ENCODE results near the gene GRIK3.
A peak's percentile ranks its signal among the peaks of the same experiment; 100 is the strongest.

Gene GRIK3

GRCh38 chr1:36825226-36825625 is 209.1 kb downstream of the GRIK3 start:
- Histone ChIP-seq H3K4me1 (ENCODE audit: insufficient read depth, low read length) (peaks cover 12% of the 10 kb centered on the region), H3K9ac (ENCODE audit: low read depth, low read length) (no peak overlapping the region)

DNA sequence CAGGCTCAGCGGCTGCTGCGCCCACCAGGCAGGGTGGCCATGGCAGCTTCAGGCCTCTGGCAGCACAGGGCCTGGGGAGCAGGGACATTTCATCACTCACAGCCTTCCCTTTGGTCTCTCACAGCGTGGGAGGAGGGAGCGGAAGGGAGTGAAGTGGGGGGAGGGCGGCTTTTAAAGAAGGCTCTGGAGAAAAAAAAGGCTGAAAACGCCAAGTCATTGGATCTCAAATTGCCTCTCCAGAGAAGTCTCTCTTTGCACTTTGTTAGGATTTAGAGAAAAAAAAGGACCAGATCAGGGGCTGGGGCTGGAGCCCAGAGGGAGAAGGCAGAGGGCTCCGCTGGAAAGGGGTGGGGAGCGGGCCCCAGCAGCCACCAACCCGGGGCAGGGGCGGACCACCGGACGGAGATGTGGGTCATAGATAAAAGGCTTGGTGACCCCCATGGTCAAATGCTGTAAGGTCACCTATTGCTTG is 209.9 kb downstream of the GRIK3 start:
- Histone ChIP-seq H3K4me1 (ENCODE audit: insufficient read depth, low read length) (peaks cover 12% of the 10 kb centered on the region), H3K36me3 (ENCODE audit: insufficient read depth, low read length) (no peaks in the 10 kb centered on the region), H3K9ac (ENCODE audit: low read depth, low read length) (peak overlapping the region; percentile 1; the same call in 1 of the 2 replicates), H3K9me3 (ENCODE audit: control insufficient read depth, insufficient read depth, low read length) (0 out of 2 replicates have a peak, but pooled peaks cover 2% of the 10 kb centered on the region)

More at GRCh38 chr1:36825226-36825625, 209.1 kb downstream of the GRIK3 start:
- 0 out of 2 replicates have a peak, but pooled peaks cover 2% of the 10 kb centered on the region for H3K9me3 ChIP-seq (ENCODE audit: control insufficient read depth, insufficient read depth, low read length)
- no peaks in the 10 kb centered on the region for H3K36me3 ChIP-seq (ENCODE audit: insufficient read depth, low read length)

DNA sequence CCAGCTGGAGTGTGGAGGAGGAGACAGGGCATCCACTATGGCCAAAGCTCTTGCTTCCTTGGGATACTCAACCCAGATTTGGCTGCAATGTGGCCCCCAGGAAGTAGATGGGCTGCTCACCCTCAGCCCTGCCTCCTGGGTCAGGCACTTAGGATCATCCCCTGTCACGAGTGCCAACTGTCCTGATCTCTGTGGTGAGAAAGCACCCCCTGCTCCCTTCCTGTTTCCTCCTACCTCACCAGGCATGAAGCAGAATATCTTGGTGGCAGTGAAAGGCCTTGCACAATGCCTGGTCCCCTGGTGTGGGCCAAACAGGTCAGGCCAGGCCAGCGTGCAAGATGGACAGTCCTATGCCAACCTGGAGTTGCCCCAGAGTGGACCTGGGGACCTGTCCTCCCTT is 211.7 kb downstream of the GRIK3 start:
- H3K36me3 ChIP-seq (ENCODE audit: insufficient read depth, low read length): no peaks in the 10 kb centered on the region

DNA sequence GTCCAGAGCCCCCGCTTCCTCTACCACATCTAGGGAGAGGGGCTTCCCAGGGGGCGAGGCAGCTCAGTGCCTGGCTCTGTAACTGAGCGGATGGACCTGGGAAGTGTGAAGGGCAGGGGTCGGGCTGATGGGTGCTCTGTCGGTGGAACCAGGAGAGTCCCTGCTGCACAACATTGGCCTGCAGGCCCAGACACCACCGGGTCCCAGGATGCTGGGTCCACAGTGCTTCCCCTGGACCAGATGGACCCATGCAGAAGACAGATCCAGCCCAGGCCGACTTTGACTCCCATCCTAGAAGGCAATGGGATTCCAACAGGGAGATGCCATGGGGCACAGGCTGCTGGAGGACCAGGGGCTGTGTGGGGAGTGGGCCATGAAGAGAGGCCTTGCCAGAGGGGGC is 212.9 kb downstream of the GRIK3 start:
- no peak overlapping the region for H3K9ac ChIP-seq (ENCODE audit: low read depth, low read length)
- H3K4me1 ChIP-seq (ENCODE audit: insufficient read depth, low read length): peaks cover 12% of the 10 kb centered on the region
- H3K36me3 ChIP-seq (ENCODE audit: insufficient read depth, low read length): no peaks in the 10 kb centered on the region
- H3K9me3 ChIP-seq (ENCODE audit: control insufficient read depth, insufficient read depth, low read length): 0 out of 2 replicates have a peak, but pooled peaks cover 2% of the 10 kb centered on the region

More for the DNA sequence above, 211.7 kb downstream of the GRIK3 start:
- 0 out of 2 replicates have a peak, but pooled peaks cover 2% of the 10 kb centered on the region for H3K9me3 ChIP-seq (ENCODE audit: control insufficient read depth, insufficient read depth, low read length)
- no peak overlapping the region for H3K9ac ChIP-seq (ENCODE audit: low read depth, low read length)
- peaks cover 12% of the 10 kb centered on the region for H3K4me1 ChIP-seq (ENCODE audit: insufficient read depth, low read length)

- H3K9ac ChIP-seq (ENCODE audit: low read depth, low read length): no peak overlapping the region
- H3K36me3 ChIP-seq (ENCODE audit: insufficient read depth, low read length): no peaks in the 10 kb centered on the region
- H3K4me1 ChIP-seq (ENCODE audit: insufficient read depth, low read length): peaks cover 2% of the 10 kb centered on the region
- no peaks in the 10 kb centered on the region for H3K9me3 ChIP-seq (ENCODE audit: control insufficient read depth, insufficient read depth, low read length)
These were observed 215.5 kb downstream of the GRIK3 start for GRCh38 chr1:36818771-36819170.

GRCh38 chr1:36816348-36816747 is 218.0 kb downstream of the GRIK3 start:
- no peaks in the 10 kb centered on the region for H3K36me3 ChIP-seq (ENCODE audit: insufficient read depth, low read length)
- no peaks in the 10 kb centered on the region for H3K4me1 ChIP-seq (ENCODE audit: insufficient read depth, low read length)
- no peak overlapping the region for H3K9ac ChIP-seq (ENCODE audit: low read depth, low read length)
- no peaks in the 10 kb centered on the region for H3K9me3 ChIP-seq (ENCODE audit: control insufficient read depth, insufficient read depth, low read length)

DNA sequence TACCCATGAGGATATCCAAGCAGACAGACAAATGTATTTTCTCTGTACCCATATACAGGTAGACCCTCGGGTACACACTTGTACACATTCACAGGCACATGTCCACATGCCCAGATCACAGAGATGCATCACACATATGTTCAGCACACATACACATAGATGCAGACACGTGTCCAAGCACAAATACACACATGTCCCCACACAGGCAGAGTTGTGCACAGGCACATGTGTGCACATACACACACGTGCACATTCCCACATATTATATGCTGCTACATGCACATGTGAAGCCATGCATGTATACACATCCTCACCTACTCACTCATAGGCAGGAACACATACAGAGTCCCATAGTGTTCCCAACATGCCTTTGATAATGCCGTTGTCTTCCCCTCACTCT is 219.5 kb downstream of the GRIK3 start:
- no peaks in the 10 kb centered on the region for H3K9me3 ChIP-seq (ENCODE audit: control insufficient read depth, insufficient read depth, low read length)
- H3K9ac ChIP-seq (ENCODE audit: low read depth, low read length): no peak overlapping the region
- H3K4me1 ChIP-seq (ENCODE audit: insufficient read depth, low read length): no peaks in the 10 kb centered on the region
- H3K36me3 ChIP-seq (ENCODE audit: insufficient read depth, low read length): no peaks in the 10 kb centered on the region

DNA sequence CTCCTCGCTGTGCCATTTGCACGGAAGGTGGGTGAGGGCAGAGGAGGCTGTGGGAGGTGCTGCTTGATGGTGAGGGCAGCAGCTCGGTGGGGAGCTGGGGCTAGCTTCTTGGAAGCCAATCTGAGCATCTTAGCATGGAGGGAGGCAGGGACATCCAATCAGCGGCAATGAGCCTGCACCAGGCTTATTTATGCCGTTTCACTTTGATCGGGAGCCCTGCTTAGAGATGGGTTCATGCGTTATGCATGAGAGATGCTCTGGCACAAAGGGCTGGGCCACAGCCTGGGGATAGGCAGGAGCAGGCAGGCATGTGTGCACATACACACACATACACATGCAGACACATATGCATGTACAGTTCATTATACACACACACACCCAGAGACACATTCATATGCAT is 220.2 kb downstream of the GRIK3 start:
- Histone ChIP-seq H3K36me3 (ENCODE audit: insufficient read depth, low read length) (no peaks in the 10 kb centered on the region), H3K9me3 (ENCODE audit: control insufficient read depth, insufficient read depth, low read length) (no peaks in the 10 kb centered on the region), H3K9ac (ENCODE audit: low read depth, low read length) (no peak overlapping the region)

DNA sequence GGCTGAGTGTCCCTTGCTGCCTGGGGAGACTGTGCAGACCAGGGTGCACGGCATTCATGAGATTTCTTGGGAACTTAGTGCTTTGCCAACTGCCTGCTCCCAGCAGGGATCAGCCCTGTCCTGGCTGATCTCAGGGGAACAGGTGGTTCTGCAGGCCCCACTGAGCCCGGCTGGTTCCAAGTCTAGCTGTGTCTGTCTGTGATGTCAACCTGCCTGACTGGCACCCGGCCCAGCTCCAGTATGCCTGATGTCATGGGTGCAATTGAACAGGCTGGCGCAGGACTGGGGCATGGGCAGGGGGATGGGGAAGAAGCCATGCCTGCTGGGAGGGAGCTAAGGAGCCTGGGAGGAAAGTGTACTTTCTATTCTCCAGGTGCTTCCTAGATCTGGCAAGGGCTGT is 227.1 kb downstream of the GRIK3 start:
- Histone ChIP-seq H3K9ac (ENCODE audit: low read depth, low read length) (no peak overlapping the region), H3K36me3 (ENCODE audit: insufficient read depth, low read length) (no peaks in the 10 kb centered on the region), H3K4me1 (ENCODE audit: insufficient read depth, low read length) (no peaks in the 10 kb centered on the region), H3K9me3 (ENCODE audit: control insufficient read depth, insufficient read depth, low read length) (no peaks in the 10 kb centered on the region)

More for the DNA sequence above, 220.2 kb downstream of the GRIK3 start:
- H3K4me1 ChIP-seq (ENCODE audit: insufficient read depth, low read length): no peaks in the 10 kb centered on the region

- Histone ChIP-seq H3K36me3 (ENCODE audit: insufficient read depth, low read length) (no peaks in the 10 kb centered on the region), H3K9ac (ENCODE audit: low read depth, low read length) (no peak overlapping the region), H3K9me3 (ENCODE audit: control insufficient read depth, insufficient read depth, low read length) (no peaks in the 10 kb centered on the region), H3K4me1 (ENCODE audit: insufficient read depth, low read length) (no peaks in the 10 kb centered on the region)
These were observed 228.2 kb downstream of the GRIK3 start for GRCh38 chr1:36805979-36806640.

DNA sequence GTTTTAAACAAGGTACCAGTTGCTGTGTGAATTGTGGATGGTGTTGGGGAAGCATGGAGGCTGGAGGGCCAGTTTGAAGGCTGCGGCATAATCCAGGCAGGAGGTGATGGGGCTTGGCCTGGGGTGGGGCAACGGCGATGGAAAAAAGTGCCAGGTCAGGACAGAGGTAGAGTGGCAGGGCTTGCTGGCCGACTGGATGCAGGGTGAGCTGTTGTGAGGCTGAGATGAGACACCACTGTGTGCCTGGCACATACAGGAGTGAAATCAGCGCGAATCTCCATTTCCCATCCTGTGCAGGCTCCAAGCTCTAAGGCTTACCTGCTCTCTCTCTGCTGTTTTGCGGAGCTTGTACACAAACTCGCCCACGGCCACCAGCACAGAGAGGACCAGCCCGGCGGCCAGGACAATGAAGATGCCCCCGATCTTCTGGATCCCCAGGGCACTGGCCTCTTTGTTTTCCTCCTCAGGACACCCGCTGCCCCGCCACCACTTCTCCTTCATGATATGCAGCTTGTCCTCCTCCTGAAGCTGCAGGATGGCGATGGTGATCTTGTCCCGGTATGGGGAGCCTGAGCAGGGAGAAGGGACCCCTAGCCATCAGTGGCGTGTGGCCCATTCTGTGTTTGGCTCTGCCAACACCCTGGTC is 229.5 kb downstream of the GRIK3 start:
- H3K9ac ChIP-seq (ENCODE audit: low read depth, low read length): no peak overlapping the region
- no peaks in the 10 kb centered on the region for H3K9me3 ChIP-seq (ENCODE audit: control insufficient read depth, insufficient read depth, low read length)
- no peaks in the 10 kb centered on the region for H3K4me1 ChIP-seq (ENCODE audit: insufficient read depth, low read length)
- no peaks in the 10 kb centered on the region for H3K36me3 ChIP-seq (ENCODE audit: insufficient read depth, low read length)

DNA sequence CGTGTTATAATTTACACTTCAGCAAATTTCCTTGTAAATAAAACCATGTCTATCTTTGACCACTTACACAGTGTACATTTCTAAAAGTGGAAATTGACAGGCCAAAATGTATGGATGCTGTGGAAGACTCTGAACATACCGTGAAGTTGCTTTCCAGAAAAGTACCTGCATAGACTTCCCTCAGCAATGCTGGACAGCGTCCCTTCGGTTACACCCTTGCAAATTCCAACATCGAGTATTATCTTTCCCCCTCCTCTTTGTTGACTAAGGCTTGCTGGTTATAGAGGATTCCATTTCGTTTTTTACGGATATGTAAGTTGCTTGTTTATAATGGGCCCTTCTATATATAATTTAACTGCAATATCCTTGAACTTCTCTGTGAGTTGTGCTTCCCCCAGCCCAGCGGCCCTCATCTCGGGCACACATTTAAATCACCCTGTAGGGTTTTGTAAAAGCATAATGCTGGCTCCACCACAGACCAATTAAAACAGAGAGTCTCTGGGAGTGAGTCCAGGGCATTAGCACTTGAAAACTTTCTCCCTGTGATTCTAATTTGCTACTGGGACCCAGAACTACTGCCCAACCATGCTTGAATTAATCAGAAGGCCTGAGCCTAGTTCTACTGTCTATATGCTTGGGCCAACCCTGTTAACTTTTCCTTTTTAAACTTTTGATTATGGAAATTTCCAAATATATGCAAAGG is 230.3 kb downstream of the GRIK3 start:
- Histone ChIP-seq H3K9ac (ENCODE audit: low read depth, low read length) (no peak overlapping the region), H3K4me1 (ENCODE audit: insufficient read depth, low read length) (no peaks in the 10 kb centered on the region), H3K9me3 (ENCODE audit: control insufficient read depth, insufficient read depth, low read length) (no peaks in the 10 kb centered on the region), H3K36me3 (ENCODE audit: insufficient read depth, low read length) (no peaks in the 10 kb centered on the region)

- Histone ChIP-seq H3K9ac (ENCODE audit: low read depth, low read length) (no peak overlapping the region), H3K4me1 (ENCODE audit: insufficient read depth, low read length) (no peaks in the 10 kb centered on the region), H3K36me3 (ENCODE audit: insufficient read depth, low read length) (no peaks in the 10 kb centered on the region)
These were observed 232.3 kb downstream of the GRIK3 start for GRCh38 chr1:36802018-36802417.

GRCh38 chr1:36797761-36798160 is 236.6 kb downstream of the GRIK3 start:
- Histone ChIP-seq H3K9me3 (ENCODE audit: control insufficient read depth, insufficient read depth, low read length) (no peaks in the 10 kb centered on the region), H3K9ac (ENCODE audit: low read depth, low read length) (no peak overlapping the region), H3K4me1 (ENCODE audit: insufficient read depth, low read length) (no peaks in the 10 kb centered on the region), H3K36me3 (ENCODE audit: insufficient read depth, low read length) (no peaks in the 10 kb centered on the region)

More at GRCh38 chr1:36802018-36802417, 232.3 kb downstream of the GRIK3 start:
- H3K9me3 ChIP-seq (ENCODE audit: control insufficient read depth, insufficient read depth, low read length): no peaks in the 10 kb centered on the region
